HG03342 (cell line): ENCODE data around the gene PMVK.

ENCODE experiments used
- ATAC-seq: cut with Tn5 transposase; IDR thresholded peaks from one replicate; pipeline ENCODE4 v1.9.1; 2021; ENCODE audit warnings: mild to moderate bottlenecking, moderate library complexity; ENCODE audit not compliant: unreplicated experiment

The PMVK gene

GRCh38 chr1:154951901-154952657, 15.6 kb upstream of the PMVK start:
- ATAC-seq, result no peak

DNA sequence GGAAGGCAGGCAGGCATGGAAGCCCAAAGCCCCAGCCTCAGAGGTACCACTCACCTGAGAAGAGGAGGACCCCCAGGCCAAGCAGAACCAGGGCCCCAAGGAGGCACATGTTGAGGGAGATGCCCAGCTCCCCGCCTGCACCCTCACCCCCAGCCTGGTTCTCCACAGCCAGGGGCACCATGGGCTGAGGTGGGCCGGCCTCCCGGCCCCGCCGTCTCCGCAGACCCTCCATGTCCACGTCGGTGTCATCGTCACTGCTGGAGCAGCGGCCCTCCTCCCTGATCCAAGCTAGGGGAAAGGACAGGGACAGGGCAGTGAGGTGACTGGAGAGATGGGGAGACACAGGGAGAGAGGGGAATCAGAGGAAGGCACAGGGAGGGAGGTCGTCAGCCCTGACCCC, 11.6 kb upstream of the PMVK start:
- ATAC-seq, result no peak

DNA sequence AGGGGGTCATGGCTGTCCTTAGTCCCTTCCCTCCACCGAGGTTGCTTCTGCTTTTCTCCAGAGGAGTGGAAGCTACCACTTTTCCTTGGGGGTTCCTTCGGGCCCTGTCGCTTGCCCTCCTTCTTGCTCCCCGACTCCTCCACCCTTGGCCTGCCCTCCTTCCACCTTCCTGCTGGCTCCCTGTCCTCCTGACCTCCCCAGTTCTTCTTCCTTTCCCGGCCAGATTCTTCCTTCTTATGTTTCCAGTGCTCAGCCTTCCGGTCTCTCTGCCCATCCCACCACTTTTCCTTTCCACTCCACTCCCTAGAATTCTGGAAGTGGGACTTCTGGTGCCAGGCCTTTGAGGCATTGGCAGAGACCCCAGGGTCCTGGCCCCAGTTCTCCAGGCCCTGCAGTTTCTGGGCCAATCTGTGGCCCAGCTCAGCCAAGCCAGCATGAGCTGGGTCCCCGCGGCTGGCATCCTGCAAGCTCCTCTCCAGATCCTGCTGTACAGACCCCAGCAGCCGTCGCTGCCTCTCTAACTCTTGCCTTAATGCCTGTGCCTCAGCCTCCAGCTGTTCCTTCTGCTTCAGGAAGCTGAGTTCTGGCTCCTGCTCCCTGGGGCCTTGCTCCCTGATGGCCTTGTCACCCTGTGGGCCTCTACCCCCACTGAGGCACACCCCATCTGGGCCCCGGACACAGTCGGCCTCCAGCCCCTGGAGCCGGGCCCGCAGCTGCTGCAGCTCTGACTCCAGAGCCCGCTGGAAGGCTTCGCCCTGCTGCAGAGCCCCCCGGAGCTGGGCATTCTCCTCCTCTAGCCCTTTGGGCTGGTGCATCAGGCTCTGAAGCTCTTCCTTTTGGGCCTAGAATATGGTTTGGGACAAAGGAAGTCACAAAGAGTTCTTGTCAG, 9.7 kb upstream of the PMVK start:
- ATAC-seq, result no peak

- ATAC-seq, result no peak
These were observed 8.8 kb upstream of the PMVK start for GRCh38 chr1:154945160-154945961.

- no peak for ATAC-seq
These were observed 8.1 kb upstream of the PMVK start for GRCh38 chr1:154944401-154945159.

DNA sequence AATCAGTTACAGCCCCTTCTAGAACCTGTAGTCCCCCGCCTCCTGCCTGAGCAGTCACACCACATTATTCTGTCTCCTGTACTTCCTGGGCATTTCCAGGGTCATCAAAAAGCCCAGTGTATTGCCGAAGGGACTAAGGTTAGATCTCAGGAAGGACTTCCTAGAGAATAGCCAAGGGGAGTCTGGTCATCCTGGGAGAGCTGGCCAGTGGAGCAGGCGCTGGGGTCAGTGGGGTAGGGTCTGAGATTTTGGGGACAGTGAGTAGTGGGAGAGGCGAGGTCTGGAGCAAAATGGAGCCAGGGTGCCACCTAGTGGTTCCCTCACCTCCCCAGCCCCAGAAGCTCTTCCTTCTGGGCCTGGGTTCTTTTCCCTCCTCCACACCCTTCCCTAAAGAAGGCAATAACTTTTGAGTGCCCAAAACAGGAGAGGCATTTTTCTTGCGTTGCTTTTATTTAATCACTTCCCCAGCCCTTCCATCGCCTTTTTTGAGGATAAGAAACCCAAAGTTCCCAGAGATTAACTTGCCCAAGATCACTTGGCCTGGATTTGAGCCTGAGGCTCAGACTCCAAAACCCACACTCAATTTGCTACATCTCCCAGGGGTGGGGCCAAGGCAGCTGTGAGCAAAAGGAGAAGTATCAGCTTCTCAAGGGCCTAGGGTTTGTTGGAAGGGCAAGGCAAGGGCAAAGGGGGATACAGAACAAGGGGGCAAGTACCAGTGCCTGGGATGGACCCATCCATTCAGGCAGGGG, 7.3 kb upstream of the PMVK start:
- ATAC-seq, result no peak

- no peak for ATAC-seq
These were observed 5.0 kb upstream of the PMVK start for GRCh38 chr1:154941333-154942013.

GRCh38 chr1:154940651-154941194, 4.2 kb upstream of the PMVK start:
- no peak for ATAC-seq

GRCh38 chr1:154940213-154940560, 3.7 kb upstream of the PMVK start:
- ATAC-seq, result no peak

GRCh38 chr1:154938604-154939399, 2.3 kb upstream of the PMVK start:
- ATAC-seq, result no peak

GRCh38 chr1:154937988-154938386, 1.5 kb upstream of the PMVK start:
- no peak for ATAC-seq

DNA sequence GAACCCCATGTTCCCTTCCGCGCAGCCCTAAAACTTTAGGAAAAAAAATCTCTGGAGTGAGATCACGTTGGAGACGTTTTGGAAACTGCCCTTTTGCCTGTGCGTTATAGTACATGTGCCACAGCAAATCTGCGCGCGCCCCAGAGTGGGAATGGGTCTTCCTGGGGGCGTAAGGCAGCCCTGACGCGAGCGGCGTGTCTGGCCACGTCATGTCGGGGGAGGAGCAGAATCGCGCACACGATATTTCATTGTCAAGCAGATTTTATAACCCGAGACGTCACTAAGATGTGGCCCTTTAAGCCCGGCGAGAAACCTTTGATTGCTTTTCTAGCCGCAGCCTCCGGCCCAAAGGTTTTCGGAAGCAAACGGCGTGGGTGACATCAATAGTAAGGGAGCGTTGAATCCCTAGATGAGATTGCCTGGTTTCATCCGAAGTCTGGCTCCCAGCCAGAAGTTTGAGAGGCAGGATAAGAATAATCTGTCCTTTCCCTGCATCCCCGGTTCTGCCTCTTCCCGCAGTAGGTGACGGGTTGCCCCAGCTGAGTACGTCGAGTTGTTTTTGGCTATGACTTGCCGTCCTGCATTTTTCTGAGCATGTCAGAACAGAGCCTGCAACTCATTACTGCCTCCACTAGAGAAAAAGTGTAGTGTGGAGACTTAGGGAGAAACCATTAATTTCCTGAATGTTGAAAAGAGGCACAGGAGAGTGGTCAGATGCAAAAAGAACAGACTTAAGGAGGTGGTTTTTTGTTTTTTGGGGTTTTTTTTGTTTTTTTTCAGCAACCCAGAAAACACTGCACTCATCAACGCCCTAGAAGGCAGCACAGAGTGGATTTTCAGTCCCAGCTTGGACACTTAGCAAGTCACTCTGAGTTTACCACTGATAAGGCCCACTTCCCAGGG, 817 bp upstream of the PMVK start:
- peak; percentile 65 for ATAC-seq

DNA sequence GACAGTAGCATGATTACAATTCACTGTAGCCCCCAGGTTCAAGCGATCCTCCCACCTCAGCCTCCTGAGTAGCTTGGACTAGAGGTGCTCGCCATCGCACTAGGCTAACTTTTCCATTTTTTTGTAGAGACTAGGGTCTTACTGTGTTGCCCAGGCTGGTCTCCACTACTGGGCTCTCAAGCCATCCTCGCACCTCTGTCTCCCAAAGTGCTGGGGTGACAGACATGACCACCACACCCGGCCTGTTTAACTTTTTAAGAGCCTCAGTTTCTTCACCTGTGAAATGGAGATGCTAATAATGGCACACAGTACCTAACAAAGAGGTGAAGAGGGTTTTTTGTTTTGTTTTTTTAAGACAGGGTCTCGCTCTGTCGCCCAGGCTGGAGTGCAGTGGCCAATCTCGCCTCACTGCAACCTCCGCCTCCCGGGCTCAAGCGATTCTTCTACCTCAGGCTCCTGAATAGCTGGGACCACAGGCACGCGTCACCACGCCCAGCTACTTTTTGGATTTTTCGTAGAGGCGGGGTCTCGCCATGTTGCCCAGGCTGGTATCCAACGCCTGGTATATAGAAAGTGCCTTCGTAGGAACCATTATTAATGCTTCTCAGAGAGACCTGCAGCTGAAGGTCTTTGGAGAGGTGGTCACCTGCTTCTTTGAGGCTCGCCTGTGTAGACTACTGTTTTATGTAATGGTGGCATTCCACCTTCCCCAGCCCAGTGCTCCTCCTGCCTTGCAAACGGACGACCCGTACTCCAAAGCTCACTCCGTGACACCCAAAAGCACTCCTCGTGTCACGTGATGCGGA, 567 bp downstream of the PMVK start:
- no peak for ATAC-seq

- ATAC-seq, result no peak
These were observed 2.1 kb downstream of the PMVK start for GRCh38 chr1:154934358-154934948.

DNA sequence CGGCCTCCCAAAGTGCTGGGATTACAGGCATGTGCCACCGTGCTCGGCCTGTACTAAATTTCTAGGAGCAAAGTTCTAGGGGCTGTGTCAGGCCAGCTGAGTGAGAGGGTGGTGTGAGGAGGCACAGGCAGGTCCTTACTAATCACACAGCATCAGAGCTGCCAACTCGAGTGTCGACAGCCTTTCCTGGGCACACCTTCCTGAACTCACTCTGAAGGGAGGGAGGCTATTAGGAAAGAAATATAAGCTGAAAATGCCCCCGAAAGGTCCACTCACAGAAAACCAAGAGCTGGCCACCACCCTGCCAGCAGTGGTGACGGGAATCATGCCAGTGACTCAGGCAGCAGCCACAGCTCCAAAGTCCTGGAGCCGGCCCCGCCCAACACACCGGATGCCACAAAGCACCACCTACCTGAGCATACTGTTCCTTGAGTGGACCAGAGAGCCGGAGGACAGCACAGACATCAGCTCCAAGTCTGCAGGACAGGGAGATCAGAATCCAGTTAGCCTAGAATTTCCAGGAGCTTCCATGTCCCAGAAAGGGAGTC, 4.5 kb downstream of the PMVK start:
- no peak for ATAC-seq

DNA sequence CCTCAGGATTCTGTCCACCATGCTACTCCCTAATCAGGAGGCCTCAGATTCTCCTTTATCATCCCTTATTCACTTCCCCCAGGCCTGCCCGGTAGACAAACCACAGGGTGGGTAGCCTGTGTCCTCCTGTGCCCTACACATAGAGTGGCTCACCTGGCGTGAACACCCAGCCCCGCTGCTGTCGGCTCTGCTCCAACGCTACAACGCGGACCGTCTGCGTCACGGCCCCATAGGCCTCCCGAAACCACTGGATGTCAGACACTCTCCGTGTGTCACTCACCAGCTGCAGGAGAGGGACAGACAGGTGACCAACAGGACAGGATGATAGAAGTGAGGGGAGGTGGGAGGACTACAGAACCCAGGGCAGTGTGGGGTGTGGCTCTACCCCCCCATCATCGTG, 10.3 kb downstream of the PMVK start:
- ATAC-seq, result no peak
